Stimulated activated naive CD8-positive, alpha-beta T cell treated with anti-CD3 and anti-CD28 coated beads, Interleukin-15, Interleukin-2, amounts not matched to agents 100 ng/mL and 50 ng/mL, for 24 hours (primary cell): ENCODE measurements around the gene FBXW9.
A peak's percentile ranks its signal among the peaks of the same experiment; 100 is the strongest.
"Not testable (repeated sequence)": the region's sequence is repeated elsewhere in the genome, so short reads cannot be mapped to it uniquely, and the experiment has no call there.

ENCODE experiments used
- H3K27ac Mint-ChIP-seq: one replicate; pipeline ENCODE4 v1.8.0; 2021; ENCODE audit warnings: mild to moderate bottlenecking, mixed read lengths
- H3K27me3 Mint-ChIP-seq: one replicate; pipeline ENCODE4 v1.8.0; 2021; ENCODE audit warnings: mixed read lengths
- H3K36me3 Mint-ChIP-seq: one replicate; pipeline ENCODE4 v1.8.0; 2021; ENCODE audit warnings: low read depth, mixed read lengths
- H3K4me1 Mint-ChIP-seq: one replicate; pipeline ENCODE4 v1.8.0; 2021; ENCODE audit warnings: low read depth, mixed read lengths
- H3K4me3 Mint-ChIP-seq: one replicate; pipeline ENCODE4 v1.8.0; 2021; ENCODE audit warnings: mild to moderate bottlenecking, mixed read lengths
- H3K9me3 Mint-ChIP-seq: one replicate; pipeline ENCODE4 v1.8.0; 2021; ENCODE audit warnings: mixed read lengths

The FBXW9 gene

GRCh38 chr19:12696366-12697335 is at the start of gene FBXW9:
Gene FBXW9 (minus strand): TSS chr19:12696631. CDS start chr19:12696581, 50 bp downstream.
- peak within 1 kb of the TSS; percentile 85 for H3K4me3 Mint-ChIP-seq
- H3K36me3 Mint-ChIP-seq: peaks cover 20% of the 10 kb centered on the region
- H3K27ac Mint-ChIP-seq: peak within 1 kb of the TSS; percentile 92
- no peaks in the 10 kb centered on the region for H3K9me3 Mint-ChIP-seq
- peaks cover 16% of the 10 kb centered on the region for H3K4me1 Mint-ChIP-seq
- no peaks in the 10 kb centered on the region for H3K27me3 Mint-ChIP-seq

GRCh38 chr19:12745166-12745897 is 48.9 kb upstream of the FBXW9 start:
- Mint-ChIP-seq H3K4me1 (no peaks in the 10 kb centered on the region), H3K27ac (no peak overlapping the region), H3K4me3 (no peak overlapping the region), H3K36me3 (peaks cover 54% of the 10 kb centered on the region), H3K27me3 (peaks cover 5% of the 10 kb centered on the region), H3K9me3 (no peaks in the 10 kb centered on the region)

GRCh38 chr19:12737835-12738351 is 41.5 kb upstream of the FBXW9 start:
- Mint-ChIP-seq H3K4me3 (peak overlapping the region; percentile 100), H3K27me3 (no peaks in the 10 kb centered on the region), H3K4me1 (peaks cover 39% of the 10 kb centered on the region), H3K27ac (no peak overlapping the region), H3K9me3 (no peaks in the 10 kb centered on the region), H3K36me3 (peaks cover 30% of the 10 kb centered on the region)

- Mint-ChIP-seq H3K27me3 (no peaks in the 10 kb centered on the region), H3K9me3 (no peaks in the 10 kb centered on the region), H3K4me3 (peak within 1 kb of the TSS; percentile 100), H3K4me1 (peaks cover 44% of the 10 kb centered on the region), H3K27ac (peak within 1 kb of the TSS; percentile 100), H3K36me3 (peaks cover 32% of the 10 kb centered on the region)
Observed at GRCh38 chr19:12736995-12737834, 40.8 kb upstream of the FBXW9 start, which contains the start of gene GET3. Gene GET3 (plus strand): TSS chr19:12737497. CDS start chr19:12737506, 9 bp downstream.

GRCh38 chr19:12733369-12734214 is 37.2 kb upstream of the FBXW9 start:
- H3K27ac Mint-ChIP-seq: peak overlapping the region; percentile 91
- H3K36me3 Mint-ChIP-seq: peaks cover 32% of the 10 kb centered on the region
- no peaks in the 10 kb centered on the region for H3K9me3 Mint-ChIP-seq
- H3K4me3 Mint-ChIP-seq: peak overlapping the region; percentile 88
- H3K27me3 Mint-ChIP-seq: no peaks in the 10 kb centered on the region
- peaks cover 53% of the 10 kb centered on the region for H3K4me1 Mint-ChIP-seq

- Mint-ChIP-seq H3K4me1 (peaks cover 37% of the 10 kb centered on the region), H3K9me3 (no peaks in the 10 kb centered on the region), H3K4me3 (no peak overlapping the region), H3K36me3 (peaks cover 46% of the 10 kb centered on the region), H3K27ac (no peak overlapping the region), H3K27me3 (no peaks in the 10 kb centered on the region)
Observed at GRCh38 chr19:12731337-12731736, 34.9 kb upstream of the FBXW9 start.

GRCh38 chr19:12730064-12730463 is 33.6 kb upstream of the FBXW9 start:
- no peak overlapping the region for H3K4me3 Mint-ChIP-seq
- peak overlapping the region; percentile 69 for H3K27ac Mint-ChIP-seq
- no peaks in the 10 kb centered on the region for H3K9me3 Mint-ChIP-seq
- H3K27me3 Mint-ChIP-seq: no peaks in the 10 kb centered on the region
- peaks cover 35% of the 10 kb centered on the region for H3K4me1 Mint-ChIP-seq
- H3K36me3 Mint-ChIP-seq: peaks cover 47% of the 10 kb centered on the region

GRCh38 chr19:12727745-12728433 is 31.5 kb upstream of the FBXW9 start:
- Mint-ChIP-seq H3K27ac (no peak overlapping the region), H3K27me3 (no peaks in the 10 kb centered on the region), H3K4me3 (no peak overlapping the region), H3K9me3 (no peaks in the 10 kb centered on the region), H3K36me3 (peaks cover 50% of the 10 kb centered on the region), H3K4me1 (peaks cover 33% of the 10 kb centered on the region)

GRCh38 chr19:12726988-12727316 is 30.5 kb upstream of the FBXW9 start:
- Mint-ChIP-seq H3K4me3 (no peak overlapping the region), H3K9me3 (no peaks in the 10 kb centered on the region), H3K36me3 (peaks cover 49% of the 10 kb centered on the region), H3K4me1 (peaks cover 30% of the 10 kb centered on the region), H3K27me3 (no peaks in the 10 kb centered on the region), H3K27ac (no peak overlapping the region)

- not testable (repeated sequence) for H3K27ac Mint-ChIP-seq, H3K4me3 Mint-ChIP-seq, H3K27me3 Mint-ChIP-seq, H3K9me3 Mint-ChIP-seq
- Mint-ChIP-seq H3K4me1 (peaks cover 35% of the 10 kb centered on the region), H3K36me3 (peaks cover 55% of the 10 kb centered on the region)
Observed at GRCh38 chr19:12725612-12726011, 29.2 kb upstream of the FBXW9 start.

- H3K4me1 Mint-ChIP-seq: peaks cover 38% of the 10 kb centered on the region
- H3K27me3 Mint-ChIP-seq: no peaks in the 10 kb centered on the region
- H3K27ac Mint-ChIP-seq: peak within 1 kb of the TSS; percentile 94
- H3K36me3 Mint-ChIP-seq: peaks cover 56% of the 10 kb centered on the region
- H3K4me3 Mint-ChIP-seq: peak within 1 kb of the TSS; percentile 97
- no peaks in the 10 kb centered on the region for H3K9me3 Mint-ChIP-seq
Observed at GRCh38 chr19:12723641-12724426, 27.4 kb upstream of the FBXW9 start, which contains the start of gene TNPO2. Gene TNPO2 (minus strand): TSS chr19:12723932. CDS start chr19:12720977, 2,955 bp downstream.

GRCh38 chr19:12723381-12723640 is 26.9 kb upstream of the FBXW9 start:
- Mint-ChIP-seq H3K4me1 (peaks cover 43% of the 10 kb centered on the region), H3K4me3 (peak overlapping the region; percentile 97), H3K27ac (peak overlapping the region; percentile 94), H3K27me3 (no peaks in the 10 kb centered on the region), H3K9me3 (no peaks in the 10 kb centered on the region), H3K36me3 (peaks cover 57% of the 10 kb centered on the region)
